Esophagus mucosa (tissue), 1 donor: ENCODE data around the gene GAMT. TPM values are rescaled to one million over a fixed set of nuclear protein-coding genes. Genes with fewer than 3 reads are reported as not detected.

Source experiments
- ATAC-seq: fragments of 200-7000 bp; cut with Tn5 transposase; one replicate; pipeline ENCODE4 v1.9.1; 2020
- total RNA-seq: library from RNA; stranded (reverse); gene quantifications from one replicate; pipeline ENCODE4 v1.2.4, GENCODE V29; 2023
- donor health status: DM: yes; HTN: yes; CAD: no.

The GAMT gene
- total RNA-seq, 1 donor from 2014 or later: 19.2 TPM

DNA sequence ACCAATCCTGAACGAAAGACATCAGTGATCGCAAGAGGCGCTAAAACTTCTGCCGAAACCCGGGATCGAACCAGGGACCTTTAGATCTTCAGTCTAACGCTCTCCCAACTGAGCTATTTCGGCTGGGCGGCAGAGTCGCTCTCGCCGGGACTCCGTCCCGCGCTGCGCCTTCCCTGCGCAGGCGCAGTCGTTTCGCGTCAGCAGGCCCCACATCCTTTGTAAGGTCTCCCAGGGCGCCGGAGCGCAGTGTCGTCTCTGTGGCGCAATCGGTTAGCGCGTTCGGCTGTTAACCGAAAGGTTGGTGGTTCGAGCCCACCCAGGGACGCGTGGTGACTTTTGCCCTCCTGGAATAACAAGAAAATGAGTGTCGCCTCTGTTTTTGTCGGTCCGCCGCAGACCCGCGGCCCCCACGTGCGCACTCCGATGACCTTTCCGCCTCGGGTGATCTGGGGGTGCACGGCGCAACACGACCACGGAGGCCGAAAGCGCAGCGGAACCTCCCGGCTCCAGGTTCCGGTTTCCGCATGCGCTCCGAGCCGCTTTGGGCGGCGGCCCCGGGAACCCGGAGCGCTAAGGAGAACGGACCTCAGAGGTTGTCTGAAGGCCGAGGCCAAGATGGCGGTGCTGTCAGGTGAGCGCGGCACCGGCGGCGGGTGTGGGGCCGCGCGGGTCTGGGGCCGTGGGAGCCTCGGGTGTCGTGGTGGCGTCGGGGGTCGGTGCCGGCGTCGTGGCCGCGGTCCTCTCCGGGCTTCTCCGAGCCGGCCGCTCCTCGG lies 17.8 kb downstream of the GAMT start, which contains the start of gene NDUFS7:
Gene NDUFS7 (plus strand): TSS at position 596 of the 773 bp plus-strand sequence. CDS start 20 bp downstream, at position 616.
- peak; percentile 88 for ATAC-seq

DNA sequence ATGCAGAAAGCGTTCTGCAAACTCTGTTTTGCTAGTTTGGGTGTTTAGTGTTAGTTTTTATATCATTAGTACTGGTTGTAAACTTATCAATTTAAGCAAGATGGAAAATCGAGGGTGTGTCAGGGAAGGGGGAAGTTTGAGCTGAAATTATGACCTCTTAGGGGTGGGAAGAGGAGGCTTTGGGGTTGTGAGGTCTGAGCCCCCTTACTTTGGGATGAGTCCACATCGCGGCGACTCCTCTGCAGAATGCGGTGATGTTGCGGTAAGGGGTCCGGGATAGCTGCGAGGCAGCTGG lies 18.4 kb downstream of the GAMT start:
- ATAC-seq: no peak

DNA sequence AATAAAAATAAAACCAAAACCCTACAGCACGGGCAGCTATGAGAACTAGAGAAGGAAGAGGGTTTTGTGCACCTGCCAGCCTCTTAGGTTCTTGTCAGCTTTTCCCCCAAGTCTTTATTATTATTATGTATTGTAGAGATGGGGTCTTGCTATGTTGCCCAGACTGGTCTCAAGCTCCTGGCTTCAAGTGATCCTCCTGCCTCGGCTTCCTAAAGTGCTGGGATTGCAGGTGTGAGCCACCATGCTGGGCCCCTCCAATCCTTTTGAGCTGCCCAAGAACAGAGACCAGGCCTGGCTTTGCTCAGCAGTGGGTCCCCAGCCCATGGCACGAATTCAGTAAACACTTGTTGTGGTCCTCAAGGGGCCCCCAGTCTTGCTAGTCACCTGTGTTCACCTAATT lies 19.1 kb downstream of the GAMT start:
- no peak for ATAC-seq

DNA sequence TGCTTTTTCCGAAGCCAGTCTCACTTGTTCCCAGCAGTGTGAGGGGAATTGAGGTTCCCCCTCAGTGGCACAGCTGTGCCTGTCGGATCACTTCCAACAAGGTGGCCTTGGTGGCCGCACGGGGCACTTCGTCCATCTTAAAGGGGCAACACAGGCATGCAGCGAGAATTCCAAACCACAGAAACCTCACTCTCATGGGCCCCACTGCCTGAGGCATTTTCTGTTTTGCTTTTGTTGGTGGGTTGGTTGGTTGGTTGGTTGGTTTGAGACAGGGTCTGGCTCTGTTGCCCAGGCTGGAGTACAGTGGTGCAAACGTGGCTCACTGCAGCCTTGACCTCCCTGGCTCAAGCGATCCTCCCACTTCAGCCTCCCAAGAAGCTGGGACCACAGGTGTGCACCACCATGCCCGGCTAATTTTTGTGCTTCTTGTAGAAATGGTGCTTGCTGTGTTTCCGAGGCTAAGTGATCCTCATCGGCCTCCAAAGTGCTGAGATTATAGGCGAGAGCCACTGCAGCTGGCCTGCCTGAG lies 21.3 kb downstream of the GAMT start:
- ATAC-seq: no peak

DNA sequence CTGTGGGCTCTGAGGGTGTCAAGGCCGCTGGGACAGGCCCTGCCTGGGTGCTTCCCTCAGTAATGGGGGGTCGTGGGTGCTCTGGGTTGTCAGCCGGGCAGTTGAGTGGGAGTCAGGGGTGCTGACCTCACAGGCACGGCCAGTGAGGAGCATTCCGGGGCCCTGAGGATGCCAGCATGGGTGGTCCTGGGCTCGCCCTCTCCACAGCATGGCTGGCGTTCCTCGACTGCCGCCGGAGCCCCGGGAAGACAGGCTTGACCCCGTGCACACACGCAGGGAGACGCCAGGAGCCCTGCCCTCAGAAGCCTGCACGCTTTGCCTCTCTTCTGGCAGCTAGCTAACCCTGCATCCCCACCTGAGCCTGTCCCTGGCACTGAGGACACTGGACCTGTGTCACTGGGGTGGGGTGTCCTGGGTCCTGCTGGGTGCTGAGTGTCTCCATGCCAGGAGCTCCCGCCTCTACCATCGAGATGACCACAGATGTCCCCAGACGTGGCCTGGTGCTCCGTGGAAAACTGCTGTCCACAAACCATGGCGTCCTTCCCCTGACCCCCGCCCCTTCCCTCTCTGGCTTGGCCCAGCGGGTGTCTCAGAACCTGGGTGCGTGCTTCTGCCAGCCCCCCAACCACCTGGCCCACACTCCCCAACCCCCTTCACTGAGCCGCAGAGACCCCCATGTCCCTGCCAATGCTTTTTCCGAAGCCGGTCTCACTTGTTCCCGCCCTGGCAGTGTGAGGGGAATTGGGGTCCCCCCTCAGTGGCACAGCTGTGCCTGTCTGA lies 22.0 kb downstream of the GAMT start:
- no peak for ATAC-seq

DNA sequence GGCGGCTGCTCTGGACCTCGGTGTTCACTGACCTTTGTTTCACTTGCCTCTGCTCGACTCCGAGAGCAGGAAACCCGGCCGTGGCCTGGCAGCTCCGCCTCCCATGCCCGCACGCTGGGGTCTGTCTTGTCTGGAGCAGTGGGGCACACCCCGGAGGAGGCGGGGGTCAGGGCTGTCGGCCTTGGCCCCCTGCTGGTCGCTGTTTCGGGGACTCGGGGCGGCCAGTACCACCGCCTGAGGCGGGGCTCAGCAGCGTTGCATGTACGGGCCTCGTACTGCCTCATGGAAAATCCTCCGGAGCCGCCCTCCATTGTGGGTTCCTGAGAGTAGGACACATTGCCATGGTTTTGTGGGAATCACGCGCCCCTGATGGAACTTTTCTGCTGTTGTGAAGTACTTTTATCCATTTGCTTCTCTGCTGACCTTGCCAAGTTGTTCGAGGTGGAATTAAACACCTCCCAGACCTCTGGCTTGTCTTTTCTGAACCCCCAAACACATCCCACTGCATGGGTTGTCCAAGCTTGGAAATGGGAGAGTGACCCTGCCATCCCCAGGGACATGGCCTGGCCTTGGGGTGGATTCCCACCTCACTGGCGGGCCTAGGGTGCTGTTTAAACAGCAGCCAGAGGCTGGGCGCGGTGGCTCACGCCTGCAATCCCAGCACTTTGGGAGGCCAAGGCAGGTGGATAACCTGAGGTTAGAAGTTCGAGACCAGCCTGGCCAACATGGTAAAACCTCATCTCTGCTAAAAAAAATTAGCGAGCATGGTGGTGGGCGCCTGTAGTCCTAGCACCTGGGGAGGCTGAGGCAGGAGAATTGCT lies 23.2 kb downstream of the GAMT start:
- ATAC-seq: no peak

DNA sequence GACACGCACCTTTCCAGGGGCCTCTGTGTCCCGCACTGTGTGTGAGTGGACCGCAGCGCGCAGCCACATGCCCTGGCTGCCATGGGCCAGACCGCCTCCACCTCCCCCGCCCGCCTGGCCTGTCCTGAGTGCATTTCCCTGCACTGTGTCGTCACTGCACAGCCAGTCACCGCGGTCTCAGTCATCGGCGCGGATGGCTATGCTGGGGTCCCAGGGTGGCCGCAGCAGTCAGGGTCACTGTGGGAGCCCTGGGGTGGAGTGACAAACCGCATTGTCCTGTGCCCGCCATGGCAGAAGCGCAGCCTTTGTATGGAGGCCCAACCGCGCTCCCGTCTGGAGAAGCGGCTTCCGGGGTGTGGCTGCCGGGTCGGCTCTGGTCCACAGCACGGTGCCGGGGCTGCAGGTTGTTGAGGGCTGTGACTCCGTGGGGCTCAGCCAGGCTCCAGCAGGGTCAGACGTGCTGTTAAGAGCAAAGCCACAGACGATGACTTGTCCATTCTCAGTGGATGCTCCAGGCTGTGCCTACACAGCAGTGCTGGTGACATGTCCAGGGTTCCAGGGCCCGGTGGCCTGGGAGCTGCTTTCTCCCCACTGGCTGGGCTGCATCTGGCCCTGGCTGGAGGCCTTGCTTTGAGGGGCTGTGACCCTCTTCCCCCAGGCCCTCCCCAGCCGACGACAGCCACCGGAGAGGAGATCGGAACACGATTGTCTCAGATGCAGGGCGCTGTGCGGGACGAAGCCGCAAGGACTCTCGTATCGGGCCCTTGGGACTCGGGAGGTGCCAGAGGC lies 24.0 kb downstream of the GAMT start:
- ATAC-seq: peak; percentile 22

DNA sequence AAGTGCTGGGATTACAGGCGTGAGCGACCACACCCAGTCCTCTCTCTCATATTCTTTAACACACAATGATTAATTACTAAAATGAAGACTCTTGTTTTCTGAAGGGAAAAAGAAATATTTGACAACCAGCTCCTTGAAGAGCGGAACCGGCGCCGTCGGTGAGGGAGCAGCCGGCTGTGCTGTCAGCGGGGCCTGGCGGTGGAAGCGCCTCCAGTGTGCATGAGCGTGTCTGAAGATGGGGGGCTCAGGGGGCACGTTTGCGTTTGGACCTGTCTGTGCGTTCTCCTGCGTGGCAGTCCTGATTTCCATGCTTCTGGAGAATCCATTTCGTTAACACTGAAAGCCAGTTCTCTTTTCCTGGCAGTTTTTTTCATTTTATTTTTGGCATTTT lies 24.9 kb downstream of the GAMT start:
- ATAC-seq: no peak

DNA sequence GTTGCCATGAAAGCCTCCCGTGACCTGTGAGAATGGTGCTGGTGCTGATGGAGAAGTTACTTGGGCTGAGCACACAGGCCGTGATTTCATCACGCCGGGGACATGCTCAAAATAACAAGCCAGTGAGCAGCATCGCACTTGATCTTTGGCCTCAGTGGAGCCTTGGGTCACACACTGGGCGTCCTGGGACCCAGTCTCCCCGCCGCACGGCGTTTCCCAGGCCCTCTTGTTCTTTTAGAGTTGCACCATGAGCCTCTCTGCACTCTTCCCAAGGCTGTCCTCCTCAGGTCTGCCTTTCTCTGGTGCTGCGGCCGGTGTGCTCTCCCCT lies 27.1 kb downstream of the GAMT start:
- ATAC-seq: no peak

DNA sequence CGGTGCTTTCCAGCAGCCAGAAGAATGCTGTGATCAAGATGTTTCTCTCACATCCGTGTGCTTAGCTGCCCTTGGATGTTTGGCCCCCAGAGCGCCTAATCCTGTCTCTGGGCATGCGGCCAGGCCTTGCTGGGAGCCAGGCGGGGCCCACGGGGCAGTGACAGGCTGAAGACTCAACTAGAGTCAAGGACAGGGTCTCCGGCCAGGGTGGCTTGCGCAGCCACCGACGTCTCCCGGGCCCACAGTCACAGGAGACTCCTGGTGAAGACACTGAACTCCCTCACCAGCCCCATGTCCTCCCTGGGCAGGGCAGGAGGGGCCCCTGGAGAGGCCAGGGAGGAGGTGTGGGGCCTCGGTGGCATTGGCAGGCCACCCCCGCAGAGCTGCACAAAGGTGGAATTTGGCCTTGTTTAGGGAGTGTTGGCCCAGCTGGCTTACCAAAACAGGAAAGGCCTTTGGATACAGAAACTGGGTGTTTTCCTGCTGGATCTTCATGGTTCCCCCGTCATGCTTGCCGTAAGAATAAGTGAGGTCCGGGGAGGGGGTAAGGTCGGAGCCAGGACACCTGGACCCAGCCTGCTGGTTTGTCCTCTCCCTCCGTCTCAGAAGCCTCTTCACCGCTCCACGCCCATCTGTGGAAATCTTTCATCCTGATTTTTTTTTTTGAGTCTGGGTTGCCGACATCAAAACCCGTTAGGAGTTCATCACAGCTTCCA lies 27.6 kb downstream of the GAMT start:
- ATAC-seq: no peak

DNA sequence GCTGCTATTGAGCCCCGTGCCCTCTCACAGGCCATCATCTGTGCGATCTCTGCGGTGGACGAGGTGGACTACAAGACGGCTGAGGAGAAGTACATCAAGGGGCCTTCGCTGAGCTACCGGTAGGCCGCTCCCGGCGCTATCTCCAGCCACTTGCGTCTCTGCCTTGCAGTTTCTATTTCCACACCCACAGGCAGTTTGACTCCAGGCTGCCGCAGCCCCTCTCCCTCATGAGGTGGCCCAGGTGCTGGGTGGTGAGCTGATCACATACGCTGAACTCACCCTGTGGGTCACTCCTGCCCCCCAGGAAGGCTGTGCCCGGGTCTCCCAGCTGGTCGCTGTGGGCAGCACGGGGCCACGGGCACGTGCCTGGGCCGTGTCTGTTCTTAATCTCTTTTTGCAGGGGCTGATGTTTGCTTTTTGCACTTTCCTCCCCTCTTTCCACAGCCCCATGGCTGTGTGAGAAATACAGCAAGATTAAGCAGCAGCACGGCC lies 28.3 kb downstream of the GAMT start:
- no peak for ATAC-seq

DNA sequence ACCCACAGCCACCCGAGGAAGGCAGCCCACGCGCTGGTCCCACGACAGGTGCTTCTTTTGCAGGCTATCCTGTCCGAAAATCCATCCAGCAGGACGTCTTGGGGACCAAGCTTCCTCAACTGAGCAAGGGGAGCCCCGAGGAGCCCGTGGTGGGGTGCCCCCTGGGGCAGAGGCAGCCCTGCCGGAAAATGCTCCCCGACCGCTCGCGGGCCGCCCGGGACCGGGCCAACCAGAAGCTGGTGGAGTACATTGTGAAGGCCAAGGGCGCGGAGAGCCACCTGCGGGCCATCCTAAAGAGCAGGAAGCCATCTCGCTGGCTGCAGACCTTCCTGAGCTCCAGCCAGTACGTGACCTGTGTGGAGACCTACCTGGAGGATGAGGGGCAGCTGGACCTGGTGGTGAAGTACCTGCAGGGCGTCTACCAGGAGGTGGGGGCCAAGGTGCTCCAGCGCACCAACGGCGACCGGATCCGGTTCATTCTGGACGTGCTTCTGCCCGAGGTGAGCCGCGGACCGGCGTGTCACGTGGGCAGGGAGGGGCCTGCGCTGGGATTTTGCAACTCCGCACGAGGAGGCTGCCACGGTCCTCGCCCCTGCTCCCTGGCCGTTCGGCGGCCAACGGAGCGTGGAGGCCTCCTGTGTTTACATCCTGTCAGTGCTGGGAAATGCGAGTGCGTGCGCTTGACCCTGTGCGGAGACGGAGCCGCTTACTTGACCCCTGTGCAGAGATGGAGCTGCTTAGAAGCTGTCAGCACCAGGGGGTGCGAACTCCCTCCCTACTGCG lies 30.6 kb downstream of the GAMT start:
- ATAC-seq: no peak

DNA sequence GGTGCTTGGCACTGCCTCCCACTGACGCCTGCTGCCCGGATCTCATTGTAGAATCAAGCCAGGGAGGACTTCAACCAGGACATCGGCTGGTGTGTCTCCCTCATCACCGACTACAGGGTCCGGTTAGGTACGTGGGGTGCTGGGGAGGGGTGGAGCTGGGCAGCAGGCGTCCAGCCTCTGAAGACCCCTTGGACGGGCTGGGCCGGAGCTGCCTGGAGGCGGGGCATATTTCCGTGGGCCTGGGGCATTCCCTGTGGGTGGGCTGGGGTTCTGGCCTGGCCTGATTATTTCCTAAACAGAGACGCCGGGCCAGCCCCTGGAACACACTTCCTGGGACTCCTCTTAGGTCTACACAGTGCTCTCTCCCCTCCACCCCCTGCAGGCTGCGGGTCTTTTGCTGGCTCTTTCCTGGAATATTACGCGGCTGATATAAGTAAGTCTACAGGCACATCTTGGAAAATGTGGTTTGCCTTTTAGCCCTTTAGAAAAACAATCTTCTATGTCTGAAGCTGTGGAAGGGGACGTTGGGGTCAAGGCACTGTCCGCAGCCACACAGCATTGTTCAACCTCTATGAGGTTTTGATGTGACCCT lies 32.0 kb downstream of the GAMT start:
- ATAC-seq: no peak

DNA sequence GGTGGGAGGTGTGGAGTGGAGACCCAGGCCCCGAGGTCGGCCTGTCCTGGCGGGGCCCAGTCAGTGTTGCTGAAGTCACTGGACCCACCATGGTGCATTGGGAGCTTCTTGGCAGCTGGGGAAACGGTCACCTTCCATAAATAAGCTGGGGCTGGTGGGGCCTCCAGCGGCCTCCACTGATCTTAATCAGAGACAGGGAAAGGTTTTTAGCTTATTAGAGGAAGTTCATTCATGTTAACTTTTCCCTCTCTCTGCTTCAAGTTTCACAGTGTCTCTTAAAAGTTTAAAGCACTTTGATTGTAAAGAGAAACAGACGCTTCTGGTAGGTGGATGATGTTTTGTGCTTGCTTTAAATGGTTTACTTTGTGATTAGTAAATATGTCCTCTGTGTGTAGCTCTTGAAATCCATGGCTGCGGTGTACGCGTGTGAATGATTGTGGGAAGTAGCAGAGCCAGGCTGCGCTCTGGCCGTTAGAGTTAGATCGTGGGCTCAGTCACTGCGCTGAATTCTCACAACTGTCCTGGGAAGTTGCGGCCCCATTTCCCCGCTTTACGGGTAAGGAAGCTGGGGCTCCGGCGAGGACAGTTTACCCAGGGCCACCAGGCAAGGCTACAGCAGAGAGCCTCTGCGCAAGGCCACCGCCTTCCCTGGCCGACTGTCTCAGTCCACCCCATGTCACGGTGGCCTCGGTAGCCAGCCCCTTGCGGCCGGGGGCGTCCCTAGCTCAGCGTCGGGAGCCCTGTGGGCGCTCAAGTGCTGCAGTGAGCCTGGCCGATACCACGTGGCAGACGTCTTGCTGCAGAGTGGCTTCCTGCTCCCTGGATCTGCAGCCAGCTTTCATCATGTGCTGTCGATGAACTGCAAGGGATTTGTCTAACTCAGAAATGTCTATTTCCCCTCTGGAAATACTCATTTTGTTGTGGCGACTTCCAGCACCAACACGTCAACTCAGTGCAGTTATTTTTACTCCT lies 34.2 kb downstream of the GAMT start:
- no peak for ATAC-seq

DNA sequence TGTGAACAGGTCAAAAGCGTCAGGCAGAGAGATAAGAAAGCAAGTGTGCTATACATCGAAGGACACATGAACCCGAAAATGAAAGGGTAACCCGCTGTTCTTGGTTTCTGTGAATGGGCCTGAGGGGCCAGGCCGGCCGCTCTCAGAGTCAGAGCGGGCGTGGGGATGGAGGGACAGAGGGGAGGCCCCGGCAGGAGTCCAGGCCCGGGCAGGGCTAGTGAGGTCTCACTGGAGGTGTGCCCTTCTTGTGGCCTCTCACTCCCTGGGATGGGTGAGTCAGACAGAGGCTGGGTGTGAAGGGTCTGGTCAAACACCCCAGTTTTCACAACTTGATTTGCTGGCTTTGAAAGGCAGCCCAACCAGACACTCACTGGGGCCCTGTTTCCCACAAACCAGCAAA lies 35.0 kb downstream of the GAMT start:
- no peak for ATAC-seq

DNA sequence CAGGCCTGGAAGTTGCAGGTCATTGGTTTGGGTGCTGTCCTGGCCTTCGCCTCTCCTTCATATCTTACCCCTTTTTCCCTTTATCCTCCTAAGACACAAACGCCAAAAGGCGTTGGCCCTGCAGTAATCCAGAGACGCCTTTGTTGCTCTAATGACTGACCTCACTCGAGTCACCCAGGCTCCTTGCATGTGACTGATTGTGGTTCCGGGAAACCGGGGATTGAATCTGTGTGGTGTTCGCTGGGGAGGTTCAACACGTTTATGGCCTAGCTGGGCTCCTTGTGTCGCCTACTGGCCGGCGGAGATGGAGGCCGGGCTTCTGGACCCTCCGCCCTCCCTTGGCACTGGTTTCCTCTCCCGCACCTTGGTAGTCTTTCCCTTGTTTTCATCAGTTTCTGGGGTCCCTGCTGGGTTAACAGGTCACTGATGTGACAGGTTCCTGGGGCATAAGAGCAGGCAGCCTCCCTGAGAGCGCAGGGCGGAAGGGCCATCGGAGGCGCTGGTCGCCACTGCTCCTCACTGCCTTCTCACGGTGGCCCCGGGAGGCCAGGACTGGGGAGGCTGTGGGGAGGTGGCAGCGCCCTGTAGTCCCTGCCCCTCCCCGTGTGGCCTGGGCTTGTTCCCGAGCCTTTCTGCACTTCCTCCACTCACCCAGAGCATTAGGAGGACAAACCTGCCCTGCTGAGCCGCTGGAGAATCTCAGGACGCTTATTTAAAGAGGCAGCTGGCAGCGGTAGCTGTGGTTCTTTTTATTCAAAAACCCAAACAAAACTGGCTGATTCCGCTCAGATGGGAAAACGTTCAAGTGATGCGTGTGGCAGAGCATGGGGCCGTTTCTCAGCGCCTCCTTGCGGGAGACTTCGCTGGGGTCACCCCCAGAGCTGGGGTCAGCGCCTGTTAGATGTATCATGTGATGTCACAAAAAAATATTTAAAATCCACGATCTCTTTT lies 35.7 kb downstream of the GAMT start:
- ATAC-seq: no peak

DNA sequence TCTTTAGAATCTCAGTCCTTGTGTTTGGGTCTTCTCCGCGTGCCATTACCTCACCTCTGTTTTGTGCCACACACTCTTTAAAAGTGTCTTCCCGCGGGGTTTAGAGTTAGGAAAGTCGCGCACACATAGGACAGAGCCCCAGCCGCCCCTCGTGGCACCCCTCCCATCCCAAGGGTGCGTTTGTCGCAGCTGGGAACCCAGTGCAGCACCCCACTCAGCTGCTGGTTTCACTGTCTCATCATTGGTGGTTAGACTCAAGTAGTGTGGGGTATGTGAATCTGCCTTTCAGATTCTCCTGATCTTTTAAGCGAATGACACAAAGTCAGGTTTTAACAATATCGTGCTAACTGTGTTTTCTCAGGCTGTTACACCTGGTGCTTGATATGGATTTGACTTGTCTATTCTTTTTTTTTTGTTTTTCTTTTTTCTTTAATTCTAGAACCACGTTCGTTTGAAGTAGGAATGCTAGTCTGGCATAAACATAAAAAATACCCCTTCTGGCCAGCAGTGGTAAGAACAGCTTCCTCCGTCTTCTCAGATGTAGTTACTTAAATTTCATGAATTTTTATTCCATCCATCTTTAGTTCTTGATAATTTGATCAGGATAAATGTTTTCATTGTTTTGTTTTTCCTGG lies 37.2 kb downstream of the GAMT start:
- no peak for ATAC-seq
